Ecto neural progenitor cell (in vitro differentiated cells): ENCODE data around the gene CATSPER1.
A peak's percentile ranks its signal among the peaks of the same experiment; 100 is the strongest.
"Not testable (repeated sequence)": the region's sequence is repeated elsewhere in the genome, so short reads cannot be mapped to it uniquely, and the experiment has no call there.

Experiments
- DNase-seq: peaks from one replicate; pipeline ENCODE4 v3.0.0-alpha.2; 2018; ENCODE audit warnings: low spot score

CATSPER1 gene

DNA sequence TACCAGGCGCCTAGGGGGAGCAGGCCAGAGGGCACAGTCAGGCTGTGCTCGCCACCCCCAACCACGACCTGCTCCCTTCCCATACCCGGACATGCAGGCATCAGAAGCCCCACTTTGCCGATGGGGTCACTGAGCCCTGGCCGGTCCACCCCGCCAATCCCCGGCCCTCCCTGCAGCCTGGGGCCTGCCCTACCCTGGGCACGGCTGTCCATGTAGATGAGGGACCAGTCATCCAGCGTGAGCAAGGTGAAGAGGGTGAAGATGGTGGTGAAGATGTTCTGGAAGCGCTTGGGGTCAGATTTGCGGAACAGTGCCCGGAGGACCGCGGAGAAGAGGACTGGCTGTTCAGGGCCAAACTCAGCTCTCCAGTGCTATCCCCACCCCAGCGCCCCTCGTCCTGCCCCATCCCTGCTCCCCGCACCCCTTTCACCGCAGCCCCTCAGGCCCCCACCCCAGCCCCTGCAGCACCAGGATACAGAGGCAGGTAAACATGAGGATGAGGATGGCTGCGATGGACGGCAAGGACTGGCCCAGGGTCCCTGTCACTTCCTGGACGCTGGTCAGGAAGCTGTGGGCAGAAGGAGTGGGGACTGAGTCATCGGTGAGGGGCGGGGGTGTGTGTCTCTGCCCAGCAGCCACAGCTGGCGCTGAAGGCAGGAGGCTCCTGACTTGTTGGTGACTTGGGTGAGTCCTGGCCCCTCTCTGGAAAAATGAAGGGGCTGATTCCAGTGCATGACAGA is 5.5 kb downstream of the CATSPER1 start:
- no peak for DNase-seq

DNA sequence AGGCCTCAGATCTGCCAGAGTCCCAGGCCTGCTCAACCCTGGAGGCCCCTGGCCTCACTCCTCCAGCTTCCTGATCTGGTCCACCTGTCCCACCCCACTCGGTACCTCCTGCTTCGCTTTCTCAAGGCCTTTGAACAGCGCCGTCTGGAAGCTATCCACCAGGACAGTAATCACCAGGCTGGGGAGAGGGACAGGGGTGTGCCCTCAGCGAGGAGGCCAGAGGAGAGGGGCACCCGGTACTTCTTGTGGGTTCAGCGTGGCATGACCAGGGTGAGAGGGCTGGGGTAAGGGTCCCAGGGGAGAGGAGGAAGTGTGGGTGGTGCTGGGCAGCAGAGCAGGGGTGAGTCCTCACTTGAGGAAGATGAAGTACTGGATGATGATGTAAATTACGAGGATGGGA is 6.1 kb downstream of the CATSPER1 start:
- DNase-seq, result no peak

DNA sequence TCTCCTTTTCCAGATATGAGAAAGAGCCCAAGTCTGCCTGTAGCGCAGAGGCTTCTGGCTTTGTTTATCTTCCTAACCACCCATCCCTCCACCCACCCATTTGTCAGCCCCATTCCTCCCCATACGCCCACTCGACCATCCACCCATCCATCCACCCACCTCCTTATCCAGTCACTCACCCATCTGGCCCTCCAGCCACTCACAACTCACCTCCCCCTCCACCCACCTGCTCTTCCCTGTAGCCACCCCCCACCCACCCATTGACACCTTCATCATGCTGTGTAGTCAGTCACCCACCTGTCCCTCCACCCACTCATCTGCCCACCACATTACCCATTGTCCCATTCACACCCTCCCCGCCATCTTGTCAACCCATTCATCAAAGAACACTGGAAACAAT is 9.0 kb downstream of the CATSPER1 start:
- DNase-seq, result no peak

DNA sequence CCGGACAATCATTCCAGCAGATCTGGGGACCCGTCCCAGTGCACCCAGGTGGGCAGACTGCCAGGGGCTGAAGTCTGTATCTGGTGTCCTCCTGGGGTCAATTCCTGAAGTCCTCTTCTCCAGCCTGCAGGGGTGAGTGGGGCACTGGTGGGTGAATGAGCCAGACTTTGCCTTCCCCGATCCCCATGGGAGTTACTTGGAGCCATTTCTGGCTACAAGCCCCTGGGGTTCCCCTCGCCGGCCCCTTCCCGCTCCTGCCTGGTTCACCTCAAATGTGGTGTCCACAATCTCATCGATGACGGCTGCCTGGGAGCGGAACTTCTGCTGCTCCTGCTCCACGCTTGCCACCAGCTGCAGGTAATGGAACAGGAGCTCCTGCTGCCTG is 9.5 kb downstream of the CATSPER1 start:
- DNase-seq, result no peak

DNA sequence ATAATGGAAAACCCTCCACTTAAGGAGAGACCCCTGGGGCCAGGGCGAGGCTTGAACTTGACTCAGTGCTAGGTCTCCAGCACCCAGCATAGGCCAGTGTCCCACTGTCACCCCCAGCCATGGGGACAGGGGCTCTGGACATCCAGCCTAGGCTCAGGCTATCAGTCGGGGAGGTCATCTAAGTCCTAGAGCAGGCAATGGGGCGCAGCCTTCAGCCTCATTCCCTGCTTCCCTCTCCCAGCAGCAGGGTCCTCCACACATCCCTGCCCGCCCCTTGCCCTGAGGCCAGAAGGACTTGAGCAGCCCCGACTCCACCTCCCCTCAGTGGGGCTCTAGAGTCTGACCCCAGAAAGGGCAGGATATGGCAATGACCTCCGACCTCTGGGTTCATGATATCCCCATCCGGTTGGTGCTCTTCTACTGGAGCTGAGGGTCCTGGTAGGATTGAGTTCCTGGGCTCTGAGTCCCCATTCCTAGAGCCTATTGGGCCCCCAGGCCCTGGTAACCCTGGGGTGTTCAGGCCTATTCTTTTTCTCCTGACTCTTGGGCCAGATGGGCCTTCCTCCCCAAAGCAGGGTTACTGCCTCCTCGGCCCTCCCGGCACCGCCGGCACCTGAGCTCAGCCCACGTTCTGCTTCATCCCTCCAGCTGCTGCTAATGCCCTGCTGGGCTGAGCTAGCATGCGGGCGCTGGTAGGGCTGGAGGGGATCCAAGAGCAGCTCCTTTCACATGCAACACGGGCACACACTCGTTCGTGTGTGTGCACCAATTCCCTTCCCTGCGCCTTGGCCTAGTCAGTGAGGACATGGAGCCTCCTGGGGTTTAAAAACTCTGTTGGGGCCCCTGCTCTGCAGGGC is 10.1 kb downstream of the CATSPER1 start:
- no peak for DNase-seq

DNA sequence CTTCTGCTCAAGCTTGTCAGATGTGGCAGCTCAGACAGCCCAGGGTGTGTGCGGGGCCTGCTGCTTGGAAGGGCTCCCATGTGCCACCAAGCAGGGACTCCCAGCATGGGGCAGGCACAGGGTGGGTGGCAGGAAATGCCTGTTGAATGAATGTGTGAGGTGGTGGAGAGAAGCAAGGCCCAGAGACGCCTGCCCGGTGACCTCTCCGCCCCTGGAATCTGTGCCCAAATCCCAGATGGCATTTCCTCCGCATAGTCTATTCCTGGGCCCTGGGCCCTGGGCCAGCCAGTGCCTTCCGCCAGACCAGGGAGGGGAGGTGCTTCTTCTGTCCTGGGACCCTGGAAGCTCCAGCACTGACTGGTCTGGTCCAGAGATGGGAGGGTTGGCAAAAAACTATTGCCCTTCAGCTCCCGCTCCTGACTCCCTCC is 10.8 kb downstream of the CATSPER1 start:
- DNase-seq, result no peak

DNA sequence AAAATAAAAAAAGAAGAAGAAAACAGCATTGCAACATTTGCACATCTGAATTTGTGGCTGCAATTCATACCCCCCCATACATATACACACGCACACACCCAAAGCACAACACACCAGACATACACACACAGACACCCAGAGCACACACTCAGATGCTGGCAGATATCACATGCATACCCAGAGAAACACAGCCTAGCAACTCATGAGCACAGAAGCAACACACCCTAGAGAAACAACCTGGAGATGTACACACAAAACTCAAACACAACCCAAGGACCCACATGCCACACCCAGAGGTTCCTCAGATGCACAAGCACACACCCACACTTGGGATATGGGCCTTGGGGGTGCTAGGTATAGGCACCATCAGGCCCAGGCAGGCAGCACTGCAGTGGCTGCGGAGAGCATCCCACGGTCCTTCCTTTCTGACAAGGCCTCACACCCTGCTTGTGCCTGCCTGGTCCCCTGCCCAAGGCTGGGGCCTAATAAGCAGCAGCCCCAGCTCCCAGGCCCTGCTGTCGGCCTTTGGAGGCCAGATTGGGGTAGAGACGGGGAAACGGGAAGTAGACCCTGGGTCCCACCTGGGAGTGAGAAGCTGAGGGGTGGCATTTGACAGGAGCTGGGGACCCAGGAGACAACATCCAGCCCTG is 11.3 kb downstream of the CATSPER1 start:
- DNase-seq, result no peak

DNA sequence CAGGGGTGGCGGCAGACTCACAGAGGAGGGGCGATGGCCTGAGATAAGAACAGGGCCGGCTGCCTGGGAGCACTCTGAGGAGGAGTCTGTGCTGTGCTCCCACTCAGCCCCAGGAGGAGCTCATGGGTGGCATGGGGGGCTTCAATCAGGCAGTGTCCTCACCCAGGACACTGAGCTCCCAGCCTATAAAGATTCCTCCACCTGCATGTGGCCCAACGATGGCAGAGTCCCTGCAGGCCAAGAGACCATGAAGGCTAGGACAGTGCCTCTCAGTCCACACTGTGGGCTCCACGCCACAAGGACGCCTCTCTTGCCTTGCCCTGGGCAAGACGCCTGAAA is 12.5 kb downstream of the CATSPER1 start:
- no peak for DNase-seq

DNA sequence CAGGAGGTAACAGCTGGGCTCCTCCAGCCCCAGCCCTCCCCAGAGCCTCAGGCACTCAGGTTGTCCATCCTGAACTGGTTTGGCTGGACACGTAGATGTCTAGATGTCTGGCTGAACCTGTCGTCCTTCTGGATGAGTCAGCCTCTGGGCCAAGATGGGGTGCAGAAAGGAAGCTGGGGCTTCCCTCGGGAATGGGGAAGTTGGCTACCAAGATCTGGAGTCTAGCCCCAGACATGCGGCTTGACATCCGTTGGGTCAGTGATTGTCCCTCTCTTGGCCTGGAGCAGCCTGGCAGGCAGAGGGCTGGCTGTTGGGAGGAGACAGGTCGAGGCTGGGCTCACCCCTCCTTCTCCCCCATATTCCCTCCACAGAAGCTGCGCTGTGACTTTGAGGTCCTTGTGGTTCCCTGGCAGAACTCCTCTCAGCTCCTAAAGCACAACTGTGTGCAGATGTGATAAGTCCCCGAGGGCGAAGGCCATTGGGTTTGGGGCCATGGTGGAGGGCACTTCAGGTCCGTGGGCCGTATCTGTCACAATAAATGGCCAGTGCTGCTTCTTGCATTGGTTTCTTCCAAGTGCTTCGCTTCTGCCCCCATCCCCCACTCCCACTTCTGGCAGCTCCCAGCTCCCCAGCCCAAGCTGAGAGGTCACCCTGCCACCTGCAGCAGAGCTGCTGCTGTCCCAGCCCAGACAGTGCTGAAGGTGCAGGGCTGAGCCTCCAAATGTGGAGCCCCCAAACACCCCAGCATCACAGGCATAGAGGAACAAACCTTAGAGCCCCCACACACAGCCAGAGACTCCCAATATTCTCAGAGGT is 13.1 kb downstream of the CATSPER1 start:
- DNase-seq, result no peak

DNA sequence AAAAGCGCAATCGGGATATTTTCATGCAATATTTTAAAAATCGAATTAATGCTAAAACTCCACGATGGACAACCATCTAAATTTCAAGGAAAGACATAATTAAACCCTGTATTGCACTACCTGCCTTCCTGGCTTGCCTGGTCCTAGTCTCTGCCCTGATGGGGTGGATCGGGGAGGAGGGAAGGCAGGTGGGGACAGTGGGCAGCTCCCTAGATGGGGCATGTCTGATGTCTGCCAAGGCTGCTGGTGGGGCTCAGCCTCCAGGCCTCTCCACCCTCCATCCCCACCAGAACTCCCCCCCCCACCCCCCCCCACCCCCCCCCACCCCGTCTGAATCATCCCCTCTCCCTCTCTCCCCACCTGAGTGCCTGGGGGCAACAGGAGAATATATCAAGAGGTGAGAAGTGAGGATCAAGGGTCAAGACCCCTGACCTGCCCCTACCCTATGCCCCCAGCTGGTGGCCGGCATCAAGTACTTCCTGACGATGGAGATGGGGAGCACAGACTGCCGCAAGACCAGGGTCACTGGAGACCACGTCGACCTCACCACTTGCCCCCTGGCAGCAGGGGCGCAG is 13.8 kb downstream of the CATSPER1 start:
- DNase-seq, result no peak

DNA sequence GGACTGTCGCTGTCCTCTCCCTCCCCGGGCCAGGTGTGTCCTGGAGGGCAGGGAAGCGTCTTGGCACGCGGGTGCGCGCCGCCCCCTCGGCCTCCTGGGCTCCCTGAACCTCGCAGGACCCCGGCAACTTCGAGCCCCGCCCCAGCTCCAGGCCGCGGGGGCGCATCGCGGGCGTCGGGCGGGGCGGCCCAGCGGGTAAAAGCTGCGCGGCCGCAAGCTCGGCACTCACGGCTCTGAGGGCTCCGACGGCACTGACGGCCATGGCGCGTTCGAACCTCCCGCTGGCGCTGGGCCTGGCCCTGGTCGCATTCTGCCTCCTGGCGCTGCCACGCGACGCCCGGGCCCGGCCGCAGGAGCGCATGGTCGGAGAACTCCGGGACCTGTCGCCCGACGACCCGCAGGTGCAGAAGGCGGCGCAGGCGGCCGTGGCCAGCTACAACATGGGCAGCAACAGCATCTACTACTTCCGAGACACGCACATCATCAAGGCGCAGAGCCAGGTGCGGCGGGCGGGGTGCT is 14.4 kb downstream of the CATSPER1 start, which contains the start of gene CST6:
Gene CST6, plus strand, starts transcription at position 224 of the 519 bp plus-strand sequence. Its CDS starts 37 bp downstream, at position 261.
- DNase-seq, result no peak

DNA sequence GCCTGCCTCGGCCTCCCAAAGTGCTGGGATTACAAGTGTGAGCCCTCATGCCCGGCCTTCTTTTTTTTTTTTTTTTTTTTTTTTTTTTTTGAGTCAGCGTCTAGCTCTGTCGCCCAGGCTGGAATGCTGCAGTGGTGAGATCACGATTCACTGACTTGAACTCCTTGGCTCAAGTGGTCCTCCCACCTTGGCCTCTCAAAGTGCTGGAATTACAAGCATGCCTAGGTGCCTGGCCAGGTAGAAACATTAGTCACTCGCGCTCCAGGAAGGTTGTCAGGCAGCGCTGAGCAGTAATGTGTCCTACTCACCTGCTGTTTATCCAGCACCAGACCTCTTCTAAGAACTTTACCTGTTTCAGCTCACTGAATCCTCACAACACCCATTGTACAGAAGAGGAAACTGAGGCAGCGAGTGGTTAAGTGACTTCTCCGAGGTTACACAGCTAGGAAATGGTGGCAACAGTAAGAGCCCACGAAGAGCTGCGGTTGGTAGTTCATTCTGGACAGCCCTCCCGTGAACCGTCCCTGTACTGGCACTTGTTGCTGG is 15.0 kb downstream of the CATSPER1 start:
- no peak for DNase-seq

DNA sequence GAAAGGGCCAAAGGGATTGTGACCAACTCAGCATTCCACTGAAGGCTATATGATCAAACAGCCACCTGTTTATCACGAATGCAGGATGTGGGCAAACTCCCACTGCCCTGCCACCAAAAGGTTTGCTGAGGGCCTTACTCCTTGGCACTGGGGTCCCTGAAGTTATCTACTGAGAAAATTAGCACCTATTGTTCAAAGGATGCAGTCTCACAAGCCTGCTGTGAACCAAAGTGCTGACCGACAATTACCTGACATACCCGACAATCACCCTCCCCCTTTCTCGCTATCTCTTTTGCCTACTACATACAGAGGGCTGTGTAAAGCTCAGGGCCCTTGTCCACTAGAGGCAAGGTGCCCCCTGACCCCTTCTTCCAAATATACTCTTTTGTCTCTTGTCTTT is 16.2 kb downstream of the CATSPER1 start:
- not testable (repeated sequence) for DNase-seq

DNA sequence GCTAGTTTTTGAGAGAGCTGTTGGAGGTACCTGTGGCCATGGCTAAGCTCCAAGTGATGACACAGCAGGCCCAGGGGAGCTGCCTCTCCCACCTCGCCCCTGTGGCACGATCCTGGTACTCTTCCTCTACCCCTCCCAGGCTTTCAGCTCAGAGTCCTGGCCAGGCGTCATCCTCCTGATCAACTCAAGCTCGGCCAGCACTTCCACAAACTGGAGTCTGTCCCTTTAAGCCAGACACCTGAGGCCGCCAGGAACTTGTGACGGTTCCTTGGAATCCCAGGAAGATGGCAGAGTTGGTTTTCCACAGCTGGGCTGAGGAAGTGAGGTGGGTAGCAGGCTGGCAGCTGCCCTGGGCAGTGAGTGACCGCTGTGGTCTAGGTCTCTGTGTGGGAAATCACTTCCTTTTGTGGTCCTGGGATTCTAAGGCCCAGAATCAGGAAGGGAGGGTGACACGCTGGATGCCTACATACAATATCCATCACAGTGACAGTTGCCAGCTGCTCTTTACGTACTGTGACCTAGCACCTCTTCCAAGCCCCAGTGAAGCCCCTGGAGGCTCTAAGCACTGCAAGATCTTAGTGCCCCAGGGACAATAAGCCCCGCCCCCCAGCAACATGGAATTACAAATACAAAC is 17.7 kb downstream of the CATSPER1 start:
- DNase-seq, result peak; percentile 41

DNA sequence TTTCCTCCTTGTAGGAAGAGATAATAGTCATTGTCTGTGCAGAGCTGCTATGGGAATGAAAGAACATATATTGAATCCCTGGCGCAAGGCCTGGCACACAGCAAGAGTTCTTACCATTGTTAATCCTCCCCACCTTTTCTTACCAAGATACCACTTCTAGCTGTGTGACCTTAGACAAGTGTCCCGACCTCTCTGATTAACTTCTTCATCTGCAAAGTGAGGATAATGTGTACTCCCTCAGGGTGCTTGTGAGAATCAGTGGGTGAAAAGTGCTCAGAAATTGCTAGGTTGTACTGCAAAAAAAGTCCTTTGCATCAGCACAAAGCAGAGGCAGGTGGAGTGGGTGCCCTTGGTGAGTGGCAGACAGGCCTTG is 18.2 kb downstream of the CATSPER1 start:
- DNase-seq, result no peak

DNA sequence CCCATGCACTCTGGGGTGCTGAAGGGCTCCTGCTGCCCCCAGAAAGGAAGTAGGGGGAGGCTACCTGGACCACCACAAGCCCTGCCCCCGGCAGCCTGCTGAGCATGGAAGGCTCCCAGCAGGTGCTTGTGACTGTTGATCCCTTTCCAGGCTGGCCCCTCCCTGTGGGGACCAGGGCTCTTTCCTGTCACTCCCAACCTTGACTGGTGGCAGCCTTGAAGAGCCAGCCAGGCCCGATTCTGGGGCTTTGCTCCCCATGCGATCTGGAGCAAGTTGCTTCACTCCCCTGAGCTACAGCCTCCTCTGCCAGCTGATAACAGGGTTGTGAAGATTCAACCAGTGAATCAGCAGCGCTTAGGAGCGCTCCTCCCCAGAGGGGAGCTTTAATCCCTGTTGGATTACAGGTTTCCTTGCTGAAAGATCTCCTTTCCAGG is 19.1 kb downstream of the CATSPER1 start:
- DNase-seq, result no peak

DNA sequence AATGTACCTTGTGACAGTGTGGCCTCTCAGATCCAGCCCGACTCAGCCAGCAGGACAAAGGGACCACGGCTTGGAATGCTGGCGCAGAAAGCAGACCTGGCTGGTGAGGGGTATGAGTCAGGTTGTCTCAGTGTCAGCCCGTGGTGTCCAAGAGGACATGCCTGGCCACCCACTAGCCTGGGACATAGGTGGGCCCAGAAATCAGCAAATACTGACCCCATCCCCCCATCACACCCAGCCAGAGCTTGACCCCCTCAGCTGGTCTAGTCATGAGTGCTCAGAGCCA is 19.4 kb downstream of the CATSPER1 start:
- no peak for DNase-seq

DNA sequence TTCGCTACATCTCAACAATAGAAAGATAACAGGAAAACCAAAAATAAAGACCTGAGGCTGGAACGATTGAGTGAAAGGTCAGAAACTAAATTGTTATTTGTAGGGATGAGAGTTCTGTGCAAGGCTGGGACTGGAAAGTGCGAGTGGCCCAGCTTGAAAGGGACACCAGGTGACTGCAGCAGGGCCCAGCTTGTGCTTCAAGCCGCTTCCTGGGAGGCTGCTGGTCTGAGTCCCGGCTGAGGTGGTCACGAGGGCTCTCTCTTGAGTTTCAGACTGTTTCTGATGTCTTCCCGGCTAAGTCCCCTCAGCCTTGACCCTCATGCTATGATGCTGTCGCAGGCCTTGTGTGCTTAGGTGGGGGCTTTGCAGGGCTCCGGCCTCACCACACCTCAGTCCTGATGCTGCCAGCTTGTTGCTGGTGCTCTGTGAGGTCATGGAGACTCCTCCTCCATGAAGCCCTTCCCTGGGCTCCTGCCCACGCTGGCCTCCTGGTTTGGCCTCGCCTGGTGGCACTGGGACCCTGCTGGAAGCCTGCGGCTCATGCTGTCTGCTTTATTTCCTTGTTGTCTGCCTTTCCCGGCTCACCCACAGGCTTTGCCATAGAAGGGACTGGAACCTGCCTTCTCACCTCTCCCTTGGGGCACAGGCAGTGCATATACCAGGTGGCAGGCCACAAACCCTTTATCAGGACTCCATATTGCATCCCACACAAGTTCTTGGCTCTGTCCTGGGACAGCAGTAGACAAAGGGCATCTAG is 20.0 kb downstream of the CATSPER1 start:
- DNase-seq, result no peak

DNA sequence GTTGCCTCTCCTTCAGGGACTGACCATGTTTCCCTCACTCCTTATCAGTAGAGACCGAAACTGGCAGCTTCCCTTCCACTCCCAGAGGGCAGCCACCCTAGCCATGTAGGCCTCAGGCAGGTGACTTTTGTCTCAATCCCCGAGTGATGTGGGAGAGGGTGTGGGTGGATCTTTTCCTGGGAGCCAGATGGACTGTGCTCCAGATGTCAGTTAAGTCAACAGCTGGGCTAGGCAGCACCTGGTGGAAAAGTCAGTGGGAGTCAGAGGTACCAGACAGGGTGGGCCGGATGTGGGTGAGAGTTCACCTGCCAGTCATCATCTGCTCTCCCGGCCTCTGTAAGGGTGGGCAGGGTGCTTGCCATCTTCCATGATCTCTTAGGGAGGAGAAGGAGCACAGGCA is 22.1 kb downstream of the CATSPER1 start:
- no peak for DNase-seq

DNA sequence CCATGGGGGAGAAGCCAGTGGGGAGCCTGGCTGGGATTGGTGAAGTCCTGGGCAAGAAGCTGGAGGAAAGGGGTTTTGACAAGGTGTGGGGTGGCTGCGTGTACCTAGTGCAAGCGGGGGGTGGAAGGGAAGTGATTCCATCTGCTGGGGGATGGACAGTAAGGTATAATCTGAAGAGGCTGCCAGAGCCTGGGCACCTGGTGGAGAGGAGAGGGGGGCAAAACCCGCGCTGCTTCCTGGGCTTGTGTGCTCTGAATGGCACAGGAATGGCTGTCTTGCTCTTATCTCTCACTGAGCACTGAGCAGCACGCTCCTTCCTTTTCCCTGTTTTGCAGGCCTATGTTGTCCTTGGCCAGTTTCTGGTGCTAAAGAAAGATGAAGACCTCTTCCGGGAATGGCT is 23.0 kb downstream of the CATSPER1 start:
- no peak for DNase-seq
